Endothelial cell (in vitro differentiated cells): ENCODE measurements around the gene H6PD. TPM values are rescaled to one million over a fixed set of nuclear protein-coding genes. Genes with fewer than 3 reads are reported as not detected.

Experiments
- DNase-seq: peaks from one replicate; pipeline ENCODE4 v3.0.0; 2021; ENCODE audit warnings: low spot score
- H3K27ac Mint-ChIP-seq: one replicate; pipeline ENCODE4 v1.8.0; 2021; ENCODE audit warnings: mixed read lengths, inconsistent platforms; ENCODE audit not compliant: unreplicated experiment
- H3K27me3 Mint-ChIP-seq: one replicate; pipeline ENCODE4 v1.8.0; 2021; ENCODE audit warnings: mild to moderate bottlenecking, moderate library complexity, mixed read lengths, inconsistent platforms; ENCODE audit not compliant: unreplicated experiment
- H3K36me3 Mint-ChIP-seq: one replicate; pipeline ENCODE4 v1.8.0; 2021; ENCODE audit warnings: mild to moderate bottlenecking, low read depth, mixed read lengths, inconsistent platforms; ENCODE audit not compliant: unreplicated experiment
- H3K4me1 Mint-ChIP-seq: one replicate; pipeline ENCODE4 v1.8.0; 2021; ENCODE audit warnings: mild to moderate bottlenecking, mixed read lengths, inconsistent platforms; ENCODE audit not compliant: unreplicated experiment
- H3K4me3 Mint-ChIP-seq: one replicate; pipeline ENCODE4 v1.8.0; 2021; ENCODE audit warnings: mild to moderate bottlenecking, mixed read lengths, inconsistent platforms; ENCODE audit not compliant: unreplicated experiment
- H3K9me3 Mint-ChIP-seq: one replicate; pipeline ENCODE4 v1.8.0; 2021; ENCODE audit warnings: mixed read lengths, inconsistent platforms; ENCODE audit not compliant: unreplicated experiment
- CTCF ChIP-seq: fragments of 200-600 bp; sonication (generic); IDR thresholded peaks from one replicate; pipeline ENCODE4 v1.5.0; 2021; ENCODE audit warnings: antibody characterized with exemption; ENCODE audit not compliant: unreplicated experiment
- total RNA-seq: library from RNA; stranded (reverse); fragmentation: NEBNext Ultra II Directional; extraction: Animal tissue kit (Norgen Biotek cat#: 25700); gene quantifications from one replicate; pipeline ENCODE4 v1.2.1, GENCODE V29; 2021; ENCODE audit not compliant: unreplicated experiment

The H6PD gene
- total RNA-seq, 1 donor from 2014 or later, result 18.6 TPM

DNA sequence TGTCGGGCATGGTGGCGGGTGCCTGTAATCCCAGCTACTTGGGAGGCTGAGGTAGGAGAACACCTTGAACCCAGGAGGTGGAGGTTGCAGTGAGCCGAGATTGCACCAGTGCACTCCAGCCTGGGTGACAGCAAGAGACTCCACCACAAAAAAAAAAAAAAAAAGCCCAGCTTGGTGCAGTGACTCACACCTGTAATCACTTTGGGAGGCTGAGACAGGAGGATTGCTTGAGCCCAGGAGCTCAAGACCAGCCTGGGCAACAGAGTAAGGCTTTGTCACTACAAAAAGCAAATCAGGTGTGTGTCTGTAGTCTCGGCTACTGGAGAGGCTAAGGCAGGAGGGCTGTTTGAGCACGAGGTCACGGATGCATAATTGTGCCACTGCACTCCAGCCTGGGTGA lies 5.0 kb upstream of the H6PD start:
- Mint-ChIP-seq H3K9me3 (no peaks in the 10 kb centered on the region), H3K4me3 (no peak overlapping the region)
- no peak for TF ChIP-seq CTCF

GRCh38 chr1:9230869-9231533 lies 3.6 kb upstream of the H6PD start:
- no peak for DNase-seq
- no peak overlapping the region for H3K27ac Mint-ChIP-seq
- H3K9me3 Mint-ChIP-seq, result no peaks in the 10 kb centered on the region
- no peaks in the 10 kb centered on the region for H3K36me3 Mint-ChIP-seq
- no peaks in the 10 kb centered on the region for H3K27me3 Mint-ChIP-seq
- no peaks in the 10 kb centered on the region for H3K4me1 Mint-ChIP-seq
- TF ChIP-seq CTCF, result no peak
- H3K4me3 Mint-ChIP-seq, result no peak overlapping the region

More for the DNA sequence above, 5.0 kb upstream of the H6PD start:
- no peak overlapping the region for H3K27ac Mint-ChIP-seq
- no peak for DNase-seq
- H3K4me1 Mint-ChIP-seq, result no peaks in the 10 kb centered on the region
- no peaks in the 10 kb centered on the region for H3K27me3 Mint-ChIP-seq
- H3K36me3 Mint-ChIP-seq, result no peaks in the 10 kb centered on the region

GRCh38 chr1:9231648-9232332 lies 2.8 kb upstream of the H6PD start:
- Mint-ChIP-seq H3K9me3 (no peaks in the 10 kb centered on the region), H3K36me3 (no peaks in the 10 kb centered on the region), H3K27me3 (no peaks in the 10 kb centered on the region), H3K4me3 (no peak overlapping the region), H3K27ac (no peak overlapping the region), H3K4me1 (no peaks in the 10 kb centered on the region)
- no peak for DNase-seq
- no peak for TF ChIP-seq CTCF

GRCh38 chr1:9233241-9233941 lies 1.2 kb upstream of the H6PD start:
- Mint-ChIP-seq H3K27ac (no peak overlapping the region), H3K27me3 (no peaks in the 10 kb centered on the region)
- no peak for DNase-seq

More at GRCh38 chr1:9233241-9233941, 1.2 kb upstream of the H6PD start:
- Mint-ChIP-seq H3K4me3 (no peak overlapping the region), H3K36me3 (no peaks in the 10 kb centered on the region), H3K4me1 (no peaks in the 10 kb centered on the region), H3K9me3 (no peaks in the 10 kb centered on the region)
- TF ChIP-seq CTCF, result no peak
